ENCODE results near the gene OR13C2.
"Not testable (repeated sequence)": the region's sequence is repeated elsewhere in the genome, so short reads cannot be mapped to it uniquely, and the experiment has no call there.

- not testable (repeated sequence) for TF ChIP-seq SP1 (IDR thresholded peaks at IDR 0.05); FOXA1 (IDR thresholded peaks at IDR 0.05); LEF1 (IDR thresholded peaks at IDR 0.05; ENCODE audit: borderline replicate concordance); SUZ12 (IDR thresholded peaks at IDR 0.05); BHLHE40 (IDR thresholded peaks at IDR 0.05; ENCODE audit: borderline replicate concordance); ELF4 (IDR thresholded peaks at IDR 0.05); L3MBTL2 (conservative IDR thresholded peaks at IDR 0.05); FOXM1 (IDR thresholded peaks at IDR 0.05; ENCODE audit: borderline replicate concordance); TARDBP (IDR thresholded peaks at IDR 0.05); FOXK2 (IDR thresholded peaks at IDR 0.05)
Measured at GRCh38 chr9:104625964-104626363, 20.5 kb upstream of the OR13C2 start.
